RWPE1 (cell line): ENCODE data around the gene ZNF607.

Experiments used
- CTCF ChIA-PET: fragments of 350-600 bp; sonication (Branson Sonifier 250); formaldehyde crosslinking; extraction: SDS; loops from one replicate; lab custom pipeline; 2021; lab: Yijun Ruan, JAX
- POLR2A ChIA-PET: fragments of 400-600 bp; formaldehyde crosslinking; extraction: SDS; loops from one replicate; lab custom pipeline; 2020; ENCODE audit warnings: antibody characterized with exemption; ENCODE audit not compliant: low non-redundant PET; lab: Yijun Ruan, JAX
- DNase-seq: peaks from one replicate; pipeline ENCODE4 v3.0.0; 2012; ENCODE audit warnings: low spot score
- H3K27ac ChIP-seq: fragments of 450-650 bp; 2 replicates; pipeline ENCODE4 v1.5.1; 2017
- CTCF ChIP-seq: fragments of 450-650 bp; conservative IDR thresholded peaks from 2 replicates; pipeline ENCODE4 v1.5.1; 2017; ENCODE audit warnings: low read depth, mild to moderate bottlenecking

ZNF607 gene

DNA sequence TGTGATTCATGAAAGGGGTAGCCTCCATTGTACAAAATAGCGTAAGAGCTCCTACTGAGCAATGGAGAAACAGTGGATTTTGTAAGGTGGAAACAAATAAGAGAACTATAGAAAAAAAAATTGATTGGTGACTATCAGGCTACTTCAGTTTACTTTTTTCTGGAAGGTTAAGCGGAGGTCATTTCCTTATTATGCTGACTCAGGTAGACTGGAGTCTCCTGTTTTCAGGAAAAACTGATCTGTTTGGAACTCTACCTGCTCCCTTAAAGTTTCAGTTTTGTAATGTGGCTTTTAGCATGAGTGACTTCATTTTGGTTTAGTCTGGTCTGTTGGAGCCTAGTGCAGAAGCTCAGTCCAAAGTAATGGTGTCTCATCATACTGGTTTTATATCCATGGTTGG lies 3.4 kb downstream of the ZNF607 start:
- H3K27ac ChIP-seq: no peak overlapping the region
- POLR2A ChIA-PET: no interaction called here
- no peak for TF ChIP-seq CTCF
- no peak for DNase-seq
- CTCF ChIA-PET: interaction anchor here (0.7 kb wide), 1 partner anchor 51 kb away, joined by 4 read pairs; no protein-coding TSS in a partner anchor

DNA sequence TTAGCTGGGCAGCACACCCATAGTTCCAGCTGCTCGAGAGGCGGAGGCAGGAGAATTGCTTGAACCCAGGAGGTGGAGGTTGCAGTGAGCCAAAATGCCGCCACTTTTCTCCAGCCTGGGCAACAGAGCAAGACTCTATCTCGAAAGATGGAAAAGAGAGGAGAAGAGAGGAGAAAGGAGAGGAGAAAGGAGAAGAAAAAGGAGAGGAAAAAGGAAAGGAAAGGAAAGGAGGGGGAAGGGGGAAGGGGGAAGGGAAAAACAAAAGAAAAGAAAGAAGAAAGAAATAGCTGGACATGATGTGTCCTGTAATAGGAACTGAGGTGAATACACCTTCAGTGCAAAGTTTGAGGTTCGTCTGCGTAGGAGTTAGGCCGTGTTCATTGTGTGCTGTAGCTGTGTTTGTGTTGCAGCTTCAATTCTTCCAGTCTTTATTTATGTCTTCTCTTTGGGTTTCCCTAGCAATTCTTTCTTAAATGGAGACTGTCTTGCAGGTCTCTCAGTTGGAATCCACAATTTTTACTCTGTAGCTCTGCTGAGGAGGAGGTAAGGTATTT lies 13.4 kb downstream of the ZNF607 start:
- TF ChIP-seq CTCF: no peak
- POLR2A ChIA-PET: interaction anchor here (0.6 kb wide), 1 partner anchor 25 kb away, joined by 7 read pairs; no protein-coding TSS in a partner anchor
- H3K27ac ChIP-seq: no peak overlapping the region
- CTCF ChIA-PET: interaction anchor here (0.6 to 0.7 kb wide), 3 partner anchors 30 to 141 kb away, joined by 3 to 5 read pairs (median 4); no protein-coding TSS in a partner anchor
- DNase-seq: no peak

DNA sequence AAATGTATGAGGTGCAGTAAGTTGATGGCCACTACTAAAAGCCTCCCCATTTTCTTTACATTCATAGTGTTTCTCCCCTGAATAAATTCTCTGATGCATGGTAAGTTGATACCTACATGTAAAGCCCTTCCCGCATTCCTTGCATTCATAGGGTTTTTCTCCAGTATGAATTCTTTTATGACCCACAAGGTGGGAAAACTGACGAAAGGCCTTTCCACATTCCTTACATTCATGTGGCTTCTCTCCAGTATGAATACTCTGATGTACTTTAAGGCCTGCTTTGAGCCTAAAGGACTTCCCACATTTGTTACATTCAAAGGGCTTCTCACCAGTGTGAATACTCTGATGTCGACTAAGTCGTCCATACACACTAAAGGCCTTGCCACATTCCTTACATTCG lies 20.5 kb downstream of the ZNF607 start:
- H3K27ac ChIP-seq: no peak overlapping the region
- DNase-seq: no peak
- CTCF ChIA-PET: no interaction called here
- POLR2A ChIA-PET: no interaction called here
- no peak for TF ChIP-seq CTCF

- CTCF ChIA-PET: no interaction called here
- POLR2A ChIA-PET: no interaction called here
- H3K27ac ChIP-seq: no peak overlapping the region
- TF ChIP-seq CTCF: no peak
- DNase-seq: no peak
These were observed 21.3 kb downstream of the ZNF607 start for GRCh38 chr19:37698216-37698615.

GRCh38 chr19:37695144-37695899 lies 24.2 kb downstream of the ZNF607 start:
- no peak overlapping the region for H3K27ac ChIP-seq
- TF ChIP-seq CTCF: no peak
- POLR2A ChIA-PET: no interaction called here
- no peak for DNase-seq
- CTCF ChIA-PET: no interaction called here

DNA sequence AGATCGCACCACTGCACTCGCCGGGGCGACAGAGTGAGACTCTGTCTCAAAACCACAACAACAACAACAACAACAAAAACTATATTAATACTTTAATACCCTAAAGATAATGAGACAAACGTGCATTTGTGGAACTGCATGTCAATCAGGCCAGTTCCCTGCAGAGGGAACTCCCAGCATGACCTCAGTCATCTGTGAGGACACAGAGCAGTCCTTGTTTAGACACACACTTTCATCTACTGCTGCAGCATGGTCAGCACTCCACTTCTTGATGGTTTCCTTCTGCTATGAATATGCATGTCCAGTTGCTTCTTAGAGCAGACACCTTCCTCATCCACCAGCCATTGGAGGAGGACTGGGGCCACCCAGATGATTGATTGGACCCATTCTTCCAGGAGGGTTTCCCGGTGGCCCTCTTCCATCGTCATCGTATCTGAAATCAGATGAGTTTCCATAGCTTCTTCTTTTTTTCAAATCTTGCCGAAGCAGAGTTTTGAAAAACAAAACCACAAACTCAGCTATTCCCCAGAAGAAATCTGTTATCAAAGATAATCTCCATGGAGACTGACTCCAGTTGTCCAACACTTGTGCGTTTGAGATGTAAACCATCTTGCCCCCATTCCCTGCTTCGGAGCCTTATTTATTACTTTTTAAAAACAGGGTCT lies 26.5 kb downstream of the ZNF607 start:
- no peak overlapping the region for H3K27ac ChIP-seq
- DNase-seq: no peak
- ChIA-PET CTCF (no interaction called here), POLR2A (interaction anchor here (0.6 kb wide), 1 partner anchor 240 kb away, joined by 3 read pairs; no protein-coding TSS in a partner anchor)
- TF ChIP-seq CTCF: no peak
